Myocyte (in vitro differentiated cells): Measurements from ENCODE around the gene CYYR1. TPM values are rescaled to one million over a fixed set of nuclear protein-coding genes. Genes with fewer than 3 reads are reported as not detected.
"Not testable (repeated sequence)": the region's sequence is repeated elsewhere in the genome, so short reads cannot be mapped to it uniquely, and the experiment has no call there.

Source experiments
- DNase-seq: peaks from one replicate; pipeline ENCODE4 v3.0.0-alpha.2; 2012; ENCODE audit warnings: low read depth
- total RNA-seq: library from RNA; depleted of rRNA; stranded (reverse); fragments of >200 nt; gene quantifications from 2 replicates; pipeline ENCODE4 v1.2.3, GENCODE V29; 2014

The CYYR1 gene
- total RNA-seq, 1 donor from 2014 or later, result 2.4 TPM

DNA sequence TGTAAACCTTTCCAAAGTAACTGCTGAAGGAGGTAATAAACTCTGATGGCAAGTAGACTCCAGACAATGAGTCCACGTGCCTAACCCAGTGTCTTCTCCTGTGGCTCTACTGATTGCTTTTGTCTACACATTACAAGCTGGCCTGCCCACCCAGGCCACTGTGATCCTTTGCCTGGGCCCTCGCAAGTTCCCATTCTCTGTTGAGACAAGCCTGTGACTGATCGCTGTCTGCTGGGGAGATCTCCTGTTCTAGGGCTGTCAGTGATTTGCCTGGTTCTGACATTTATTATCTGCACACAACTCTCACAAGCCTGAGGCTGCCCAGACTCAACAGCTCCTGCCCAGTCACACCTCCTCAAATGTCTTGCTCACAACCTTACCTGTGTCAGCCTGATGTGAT lies 81.4 kb downstream of the CYYR1 start:
- DNase-seq, result no peak

- DNase-seq, result peak; percentile 50
Observed at GRCh38 chr21:26490771-26491170, 82.3 kb downstream of the CYYR1 start.

GRCh38 chr21:26489781-26490180 lies 83.3 kb downstream of the CYYR1 start:
- no peak for DNase-seq

DNA sequence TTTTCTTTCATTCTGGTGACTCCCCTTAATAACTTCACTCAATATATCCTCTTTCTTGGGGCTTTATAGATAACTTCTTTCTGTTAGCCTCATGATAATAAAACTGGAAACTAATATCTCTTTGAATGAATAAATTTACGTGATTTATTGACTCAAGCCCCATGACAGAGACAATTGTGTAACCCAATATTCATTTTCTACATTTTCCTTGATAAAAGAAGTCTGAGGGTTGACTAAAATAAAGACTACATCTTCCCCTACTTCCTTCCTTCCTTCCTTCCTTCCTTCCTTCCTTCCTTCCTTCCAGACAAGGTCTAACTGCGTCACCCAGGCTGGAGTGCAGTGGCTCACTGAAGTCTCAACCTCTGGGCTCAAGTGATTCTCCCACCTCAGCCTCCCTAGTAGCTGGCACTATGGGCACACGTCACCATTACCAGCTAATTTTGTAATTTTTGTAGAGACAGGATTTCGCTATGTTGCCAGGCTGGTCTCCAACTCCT lies 85.1 kb downstream of the CYYR1 start:
- DNase-seq, result no peak

DNA sequence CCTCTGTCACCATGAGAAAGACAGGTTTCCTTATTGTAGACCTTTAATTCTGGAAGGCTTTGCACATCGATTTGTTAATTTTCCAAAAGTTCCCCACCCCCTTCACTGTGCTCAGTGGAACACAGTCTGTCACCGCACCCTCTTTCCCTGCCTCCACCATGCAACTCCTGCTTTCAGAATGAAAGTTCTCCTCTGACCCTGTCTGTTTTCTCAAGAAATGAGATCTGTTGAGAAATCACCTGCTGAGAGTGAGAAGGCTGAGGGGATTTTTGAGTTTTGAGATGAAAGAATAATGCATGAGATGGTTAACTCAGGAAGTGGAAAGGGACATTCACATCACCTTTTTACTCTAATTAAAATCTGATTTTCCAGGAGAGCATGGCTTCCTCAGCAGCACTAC lies 99.6 kb downstream of the CYYR1 start:
- no peak for DNase-seq

- no peak for DNase-seq
Observed at GRCh38 chr21:26471099-26471471, 102.0 kb downstream of the CYYR1 start.

DNA sequence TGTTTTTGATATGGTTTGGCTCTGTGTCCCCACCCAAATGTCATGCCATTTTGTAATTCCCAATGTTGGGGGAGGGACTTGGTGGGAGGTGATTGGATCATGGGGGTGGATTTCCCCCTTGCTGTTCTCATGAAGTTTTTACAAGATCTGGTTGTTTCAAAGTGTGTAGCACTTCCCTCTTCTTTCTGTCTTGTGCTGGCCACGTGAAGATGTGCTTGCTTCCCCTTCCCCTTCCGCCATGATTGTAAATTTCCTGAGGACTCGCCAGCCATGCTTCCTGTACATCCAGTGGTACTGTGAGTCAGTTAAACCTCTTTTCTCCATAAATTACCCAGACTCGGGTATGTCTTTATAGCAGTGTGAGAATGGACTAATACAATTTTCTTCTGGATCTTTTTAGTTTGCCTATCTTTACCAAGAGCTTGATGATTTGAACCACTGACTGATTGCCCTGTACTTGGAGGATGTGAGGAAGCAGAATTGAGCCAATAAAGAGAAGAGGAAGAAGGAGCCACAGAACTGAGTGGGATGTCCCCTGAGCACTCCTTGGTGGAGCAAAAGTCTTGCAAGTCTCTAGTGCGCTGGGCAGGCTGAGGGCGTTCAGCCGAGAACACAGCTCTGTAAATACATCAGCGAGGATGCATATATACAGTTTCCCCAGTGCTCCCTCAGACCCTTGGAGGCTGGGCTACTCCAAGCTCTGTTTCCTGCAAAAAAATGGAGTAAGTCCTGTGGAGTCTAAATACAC lies 102.6 kb downstream of the CYYR1 start:
- no peak for DNase-seq

DNA sequence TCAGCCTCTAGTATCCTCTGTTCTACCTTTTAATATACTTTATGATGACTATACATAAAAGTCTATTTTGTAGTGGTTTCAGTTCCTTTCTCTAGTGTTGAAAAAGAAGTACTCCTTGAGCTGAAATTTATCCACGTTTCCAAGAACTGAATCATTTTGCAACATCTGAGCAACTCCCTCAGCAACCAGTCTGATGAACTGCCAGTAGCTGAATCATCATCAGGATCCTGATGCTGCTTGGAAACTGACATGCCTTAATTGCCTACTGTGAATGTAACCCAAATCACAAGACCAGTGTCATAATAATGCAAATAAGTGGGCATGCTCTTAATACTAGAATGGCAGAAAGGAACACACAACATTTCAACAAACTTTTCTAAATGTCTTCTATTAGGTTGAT lies 103.3 kb downstream of the CYYR1 start:
- peak; percentile 74 for DNase-seq

- DNase-seq, result no peak
Observed at GRCh38 chr21:26465916-26466315, 107.2 kb downstream of the CYYR1 start.

DNA sequence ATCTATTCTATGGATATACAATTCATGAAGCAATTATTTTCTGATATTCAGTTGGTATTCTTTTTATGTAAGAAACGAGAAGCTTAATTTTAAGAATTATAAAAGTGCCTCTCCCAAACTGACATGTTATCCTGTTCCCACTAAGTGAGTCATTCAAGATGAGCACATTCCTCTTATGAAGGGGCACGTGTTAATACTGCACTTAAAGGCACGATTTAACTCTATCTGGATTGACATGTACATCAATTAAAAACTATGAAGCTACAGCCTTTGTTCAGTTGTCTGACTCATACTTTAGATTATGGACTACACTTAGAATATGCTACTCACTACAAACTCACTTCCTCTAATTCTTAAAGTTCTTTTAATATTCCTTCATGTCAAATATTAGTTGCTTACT lies 111.6 kb downstream of the CYYR1 start:
- DNase-seq, result peak; percentile 46

DNA sequence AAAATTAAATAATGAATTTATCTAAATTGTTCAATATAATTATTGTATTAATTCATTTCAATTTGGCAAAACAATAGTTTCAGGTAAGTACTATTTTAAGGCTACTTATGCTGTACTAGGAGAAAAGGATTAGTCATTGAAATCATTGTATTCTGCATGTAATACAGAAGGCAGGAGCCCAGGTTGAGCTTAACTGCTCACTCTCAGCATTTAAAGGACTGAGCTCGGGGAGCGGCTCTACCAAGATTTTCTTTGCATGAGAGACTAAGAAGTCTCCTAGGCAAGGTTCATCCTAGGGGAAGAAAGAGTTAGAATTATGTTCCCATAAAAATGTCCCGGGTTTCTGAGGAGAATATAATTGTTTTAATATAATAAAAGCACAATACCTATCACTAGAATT lies 112.5 kb downstream of the CYYR1 start:
- no peak for DNase-seq

DNA sequence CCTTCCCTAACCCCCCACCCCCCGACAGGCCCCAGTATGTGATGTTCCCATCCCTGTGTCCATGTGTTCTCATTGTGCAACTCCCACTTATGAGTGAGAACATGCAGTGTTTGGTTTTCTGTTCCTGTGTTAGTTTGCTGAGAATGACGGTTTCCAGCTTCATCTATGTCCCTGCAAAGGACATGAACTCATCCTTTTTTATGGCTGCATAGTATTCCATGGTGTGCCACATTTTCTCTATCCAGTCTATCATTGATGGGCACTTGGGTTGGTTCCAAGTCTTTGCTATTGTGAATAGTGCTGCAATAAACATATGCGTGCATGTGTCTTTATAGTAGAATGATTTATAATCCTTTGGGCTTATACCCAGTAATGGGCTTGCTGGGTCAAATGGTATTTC lies 114.2 kb downstream of the CYYR1 start:
- not testable (repeated sequence) for DNase-seq

DNA sequence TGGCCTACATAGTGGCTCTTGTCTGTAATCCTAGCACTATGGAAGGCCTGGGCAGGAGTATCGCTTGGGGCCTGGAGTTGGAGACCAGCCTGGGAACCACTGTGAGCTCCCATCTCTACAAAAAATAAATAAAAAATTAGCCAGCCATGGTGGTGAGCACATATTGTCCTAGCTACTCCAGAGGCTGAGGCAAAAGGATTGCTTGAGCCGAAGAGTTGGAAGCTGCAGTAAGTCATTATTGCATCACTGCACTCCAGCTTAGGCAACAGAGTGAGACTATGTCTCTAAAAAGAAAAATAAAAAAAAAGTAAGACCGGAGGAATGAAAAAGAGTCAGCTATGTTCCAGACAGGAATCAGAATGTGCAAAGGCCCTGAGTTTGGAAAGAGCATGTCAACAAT lies 115.3 kb downstream of the CYYR1 start:
- DNase-seq, result no peak

DNA sequence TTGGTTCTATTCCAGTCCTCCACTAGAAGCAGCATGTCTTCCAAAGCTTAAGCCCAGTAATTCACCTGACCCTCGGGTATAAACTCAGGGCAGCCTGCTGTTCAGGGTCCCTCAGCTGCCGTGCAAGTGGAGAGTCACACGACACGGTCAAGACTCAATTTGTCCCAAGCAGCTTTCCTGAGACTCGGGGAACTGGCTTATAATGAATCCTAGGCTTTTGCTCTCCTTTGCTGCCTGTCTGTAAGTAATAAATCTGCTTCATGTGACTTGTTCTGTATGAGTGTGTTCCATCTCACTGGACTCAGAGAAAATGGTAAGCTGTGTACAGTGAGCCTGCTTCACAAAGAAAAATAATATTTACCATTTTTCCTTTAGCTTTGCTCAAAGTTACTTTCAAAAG lies 119.8 kb downstream of the CYYR1 start:
- no peak for DNase-seq

GRCh38 chr21:26451081-26451740 lies 121.9 kb downstream of the CYYR1 start:
- DNase-seq, result no peak

- DNase-seq, result peak; percentile 85
Observed at GRCh38 chr21:26449161-26449560, 123.9 kb downstream of the CYYR1 start.

GRCh38 chr21:26448751-26449150 lies 124.3 kb downstream of the CYYR1 start:
- DNase-seq, result no peak

- no peak for DNase-seq
Observed at GRCh38 chr21:26447932-26448475, 125.1 kb downstream of the CYYR1 start.

DNA sequence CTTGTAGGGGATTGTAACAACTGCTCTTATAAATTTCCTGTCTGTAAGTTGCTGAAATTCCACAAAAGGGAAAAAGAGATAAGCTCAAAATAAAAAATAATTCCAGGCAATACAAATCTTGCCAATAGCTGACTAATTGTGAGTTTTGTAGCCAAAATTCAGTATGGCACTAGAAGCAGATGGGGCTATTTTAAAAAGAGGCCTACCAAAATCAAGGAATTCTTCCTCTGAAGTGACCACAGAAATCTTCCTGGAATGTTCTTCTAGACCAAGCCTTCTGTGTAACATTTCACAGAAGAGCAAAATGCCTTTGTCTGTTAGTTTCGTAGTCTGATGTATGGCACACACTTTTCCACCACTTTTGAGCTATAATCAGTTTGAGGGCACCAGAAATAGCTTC lies 127.6 kb downstream of the CYYR1 start:
- peak; percentile 70 for DNase-seq

GRCh38 chr21:26444646-26445045 lies 128.4 kb downstream of the CYYR1 start:
- peak; percentile 91 for DNase-seq

- no peak for DNase-seq
Observed at GRCh38 chr21:26443867-26444266, 129.2 kb downstream of the CYYR1 start.

DNA sequence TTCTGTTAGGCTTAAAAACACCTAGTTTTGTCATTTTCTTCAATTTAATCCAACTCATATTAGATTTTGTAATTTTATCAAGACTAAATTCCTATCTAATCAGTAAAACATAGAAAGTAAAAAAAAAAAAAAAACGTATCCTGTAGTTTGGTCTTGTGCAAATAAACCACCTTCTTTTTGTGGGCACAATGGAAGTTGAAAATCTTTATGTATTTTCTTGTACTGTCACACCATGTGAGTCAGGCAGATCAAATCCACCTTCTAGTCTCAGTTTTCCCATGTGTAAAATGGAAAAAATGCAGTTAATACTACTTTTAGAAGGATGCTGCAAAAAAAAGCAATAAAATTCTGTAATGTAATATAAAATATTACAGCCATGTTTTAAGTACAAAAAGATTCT lies 129.8 kb downstream of the CYYR1 start:
- DNase-seq, result no peak

DNA sequence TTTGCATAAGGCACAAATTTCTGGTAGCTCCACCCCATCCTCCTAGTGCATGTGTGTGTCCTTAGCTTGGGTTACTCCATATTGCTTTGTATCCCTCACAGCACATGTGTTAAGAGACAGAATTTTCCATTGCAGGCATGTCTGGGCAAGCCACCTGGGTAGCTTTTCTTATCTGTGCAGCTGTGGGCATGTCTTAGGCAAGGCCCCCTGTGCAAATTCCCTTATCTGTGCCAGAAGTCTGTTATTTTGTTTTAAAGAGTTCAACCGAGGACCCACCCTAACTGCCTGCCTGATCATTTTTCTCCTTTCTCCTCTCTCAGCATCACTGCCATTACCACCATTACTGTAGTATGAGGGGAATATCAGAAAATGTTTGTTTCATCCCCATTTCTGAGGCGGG lies 131.9 kb downstream of the CYYR1 start:
- DNase-seq, result peak; percentile 44
